ENCODE results near the gene ULK2.

DNA sequence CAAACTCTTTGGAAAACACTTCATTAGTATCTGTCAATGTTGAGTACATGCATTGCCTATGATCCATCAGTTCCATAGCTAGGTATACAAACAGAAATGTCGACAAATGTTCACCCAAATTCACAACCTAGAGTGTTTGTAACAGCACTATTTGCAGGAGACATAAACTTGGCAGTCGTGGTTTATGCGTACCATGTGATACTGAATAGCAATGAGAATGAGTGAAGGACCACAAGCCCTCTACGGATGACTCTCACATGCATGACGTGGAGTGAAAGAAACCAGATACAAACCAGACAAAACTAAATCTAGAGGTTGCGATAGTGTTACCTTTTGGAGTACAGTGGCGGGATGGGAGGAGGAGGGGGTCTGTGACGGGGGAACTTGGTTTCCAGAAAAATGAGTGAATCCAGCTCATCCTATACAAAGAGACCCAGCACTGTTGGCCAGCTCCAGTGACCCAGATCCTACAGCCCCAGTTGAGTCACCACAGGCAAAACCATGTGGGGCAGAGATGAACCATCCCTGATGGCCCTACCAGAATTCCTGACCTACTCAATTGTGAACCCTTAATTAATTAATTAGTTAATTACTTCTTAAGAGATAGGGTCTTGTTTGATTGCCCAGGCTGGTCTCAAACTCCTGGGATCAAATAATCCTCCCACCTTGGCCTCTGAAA is 15.9 kb upstream of the ULK2 start:
- TF ChIP-seq, protein P1, sequence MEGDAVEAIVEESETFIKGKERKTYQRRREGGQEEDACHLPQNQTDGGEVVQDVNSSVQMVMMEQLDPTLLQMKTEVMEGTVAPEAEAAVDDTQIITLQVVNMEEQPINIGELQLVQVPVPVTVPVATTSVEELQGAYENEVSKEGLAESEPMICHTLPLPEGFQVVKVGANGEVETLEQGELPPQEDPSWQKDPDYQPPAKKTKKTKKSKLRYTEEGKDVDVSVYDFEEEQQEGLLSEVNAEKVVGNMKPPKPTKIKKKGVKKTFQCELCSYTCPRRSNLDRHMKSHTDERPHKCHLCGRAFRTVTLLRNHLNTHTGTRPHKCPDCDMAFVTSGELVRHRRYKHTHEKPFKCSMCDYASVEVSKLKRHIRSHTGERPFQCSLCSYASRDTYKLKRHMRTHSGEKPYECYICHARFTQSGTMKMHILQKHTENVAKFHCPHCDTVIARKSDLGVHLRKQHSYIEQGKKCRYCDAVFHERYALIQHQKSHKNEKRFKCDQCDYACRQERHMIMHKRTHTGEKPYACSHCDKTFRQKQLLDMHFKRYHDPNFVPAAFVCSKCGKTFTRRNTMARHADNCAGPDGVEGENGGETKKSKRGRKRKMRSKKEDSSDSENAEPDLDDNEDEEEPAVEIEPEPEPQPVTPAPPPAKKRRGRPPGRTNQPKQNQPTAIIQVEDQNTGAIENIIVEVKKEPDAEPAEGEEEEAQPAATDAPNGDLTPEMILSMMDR (IDR thresholded peaks at IDR 0.05; ENCODE audit: insufficient read depth, low read length, poor library complexity, severe bottlenecking) = no peak
- TF ChIP-seq EZH2phosphoT487 (conservative IDR thresholded peaks at IDR 0.05; ENCODE audit: low read length) = no peak

All from SU-DHL-6 (cell line).